SH-SY5Y (cell line): ENCODE results near the gene GSE1.

ENCODE experiments used
- GATA2 ChIP-seq: IDR thresholded peaks from 2 replicates; pipeline ENCODE4 v1.6.1; 2011; ENCODE audit warnings: mild to moderate bottlenecking, low read depth, low read length
- GATA3 ChIP-seq: IDR thresholded peaks from 2 replicates; pipeline ENCODE4 v1.6.1; 2011; ENCODE audit warnings: low read depth, mild to moderate bottlenecking, low read length, moderate library complexity

DNA sequence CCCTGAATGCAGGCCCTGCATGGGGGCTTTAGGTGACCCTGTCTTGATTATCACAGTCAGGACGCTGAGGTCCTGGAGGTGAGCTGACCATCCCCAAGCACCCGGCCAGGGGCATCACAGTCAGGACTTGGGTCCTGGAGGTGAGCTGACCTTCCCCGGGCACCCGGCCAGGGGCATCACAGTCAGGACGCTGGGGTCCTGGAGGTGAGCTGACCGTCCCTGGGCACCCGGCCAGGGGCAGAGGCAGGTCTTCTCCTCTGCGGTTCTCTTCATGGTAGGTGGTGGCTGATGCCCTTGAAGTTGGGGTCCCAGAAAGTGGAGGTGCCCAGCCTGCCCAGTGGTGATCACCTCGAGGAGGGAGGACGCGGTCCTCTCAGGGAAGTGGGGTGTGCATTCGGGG lies 36.2 kb upstream of the GSE1 start:
- TF ChIP-seq GATA2 (no peak), GATA3 (no peak)
